ENCODE results near the gene EIF4B.
A peak's percentile ranks its signal among the peaks of the same experiment; 100 is the strongest.
"Not testable (repeated sequence)": the region's sequence is repeated elsewhere in the genome, so short reads cannot be mapped to it uniquely, and the experiment has no call there.

Gene EIF4B

GRCh38 chr12:52980650-52981423 is 25.4 kb upstream of the EIF4B start:
- DNase-seq (ENCODE audit: low spot score): peak; percentile 89
- Histone ChIP-seq H3K4me3 (no peak overlapping the region), H3K27ac (no peak overlapping the region)
- peak; percentile 93 for TF ChIP-seq CTCF (IDR thresholded peaks at IDR 0.05)

- TF ChIP-seq CTCF (IDR thresholded peaks at IDR 0.05): no peak
- Histone ChIP-seq H3K4me3 (no peak overlapping the region), H3K27ac (no peak overlapping the region)
- no peak for DNase-seq (ENCODE audit: low spot score)
Observed at GRCh38 chr12:52984136-52984535, 22.1 kb upstream of the EIF4B start.

- TF ChIP-seq CTCF (IDR thresholded peaks at IDR 0.05): no peak
- no peak overlapping the region for H3K27ac ChIP-seq
- no peak for DNase-seq (ENCODE audit: low spot score)
- no peak overlapping the region for H3K4me3 ChIP-seq
Observed at GRCh38 chr12:52988898-52989297, 17.4 kb upstream of the EIF4B start.

- Histone ChIP-seq H3K4me3 (no peak overlapping the region), H3K27ac (no peak overlapping the region)
- DNase-seq (ENCODE audit: low spot score): no peak
- no peak for TF ChIP-seq CTCF (IDR thresholded peaks at IDR 0.05)
Observed at GRCh38 chr12:52990206-52990605, 16.1 kb upstream of the EIF4B start.

GRCh38 chr12:52992240-52992639 is 14.0 kb upstream of the EIF4B start:
- not testable (repeated sequence) for H3K27ac ChIP-seq; DNase-seq (ENCODE audit: low spot score); H3K4me3 ChIP-seq

GRCh38 chr12:52992699-52993557 is 13.3 kb upstream of the EIF4B start:
- no peak for DNase-seq (ENCODE audit: low spot score)
- Histone ChIP-seq H3K27ac (no peak overlapping the region), H3K4me3 (no peak overlapping the region)
- TF ChIP-seq CTCF (IDR thresholded peaks at IDR 0.05): no peak

- no peak for DNase-seq (ENCODE audit: low spot score)
- no peak for TF ChIP-seq CTCF (IDR thresholded peaks at IDR 0.05)
- Histone ChIP-seq H3K27ac (no peak overlapping the region), H3K4me3 (no peak overlapping the region)
Observed at GRCh38 chr12:52993558-52993869, 12.7 kb upstream of the EIF4B start.
